ENCODE results near the gene SBDS. TPM values are rescaled to one million over a fixed set of nuclear protein-coding genes. Genes with fewer than 3 reads are reported as not detected.

The SBDS gene
- total RNA-seq, 1 experiment from 2014 or later: 259 TPM

DNA sequence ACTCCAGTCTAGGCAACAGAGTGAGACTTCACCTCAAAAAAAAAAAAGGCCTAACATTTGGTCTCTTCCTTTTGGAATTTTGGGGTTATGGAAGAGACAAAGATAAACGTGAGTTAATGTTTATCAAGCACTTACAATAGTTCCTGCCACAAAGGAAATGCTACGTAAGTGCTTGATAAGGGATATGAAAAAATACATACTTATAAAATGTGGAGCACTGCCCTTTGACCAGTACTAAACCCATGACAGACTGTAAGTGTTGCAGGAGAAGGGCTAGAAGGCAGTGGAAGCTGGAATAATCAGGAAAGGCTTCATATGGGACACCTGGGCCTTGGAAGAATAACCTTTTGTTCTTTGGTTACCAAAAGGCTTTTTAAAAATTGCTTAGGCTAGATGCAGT lies 48.8 kb downstream of the SBDS start:
- DNase-seq (ENCODE audit: low spot score): no peak

DNA sequence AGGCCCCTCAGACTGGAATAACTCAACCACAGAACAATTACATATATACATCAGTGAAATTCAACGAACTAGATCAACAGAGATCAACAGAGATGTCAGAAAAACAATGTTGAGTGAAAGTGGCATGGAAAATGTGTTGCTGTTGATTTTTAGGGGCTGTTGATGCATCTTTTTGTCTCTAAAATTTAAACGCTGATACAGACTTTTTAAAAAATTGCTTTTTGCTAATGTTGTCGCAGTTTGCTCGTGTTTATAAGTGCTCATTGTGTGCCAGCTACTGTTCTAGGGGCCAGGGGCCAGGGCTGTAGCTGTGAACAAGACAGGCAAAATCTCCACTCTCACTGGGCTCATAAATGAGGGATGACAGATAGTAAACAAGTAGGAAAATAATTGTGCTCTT lies 56.1 kb downstream of the SBDS start:
- no peak for DNase-seq (ENCODE audit: low spot score)

DNA sequence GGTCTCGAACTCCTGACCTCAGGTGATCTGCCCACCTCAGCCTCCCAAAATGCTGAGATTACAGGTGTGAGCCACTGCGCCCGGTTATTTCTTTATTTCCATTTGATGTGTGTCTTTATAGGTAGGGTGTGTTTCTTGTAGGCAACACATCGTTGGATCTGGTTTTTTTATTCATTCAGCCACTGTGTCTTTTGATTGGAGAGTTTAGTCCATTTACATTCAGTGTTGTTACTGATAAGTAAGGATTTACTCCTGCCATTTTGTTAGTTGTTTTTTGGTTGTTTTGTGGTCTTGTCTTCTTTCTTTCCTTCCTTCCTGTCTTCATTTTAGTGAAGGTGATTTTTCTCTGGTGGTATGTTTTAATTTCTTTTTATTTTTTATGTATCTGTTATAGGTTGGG lies 57.4 kb downstream of the SBDS start:
- no peak for DNase-seq (ENCODE audit: low spot score)

Other genes starting within 250 kb of the SBDS start
- 124 and 129 TPM in 2 replicates for gene TMEM248, start 74.4 kb downstream of the SBDS start, total RNA-seq (2014; rRNA removed; shearing (Covaris generic))
- 33.5 and 37.4 TPM in 2 replicates for gene TYW1, start 1.2 kb upstream of the SBDS start, total RNA-seq (2014; rRNA removed; shearing (Covaris generic))